NCI-H2171 (cell line): Measurements from ENCODE around the gene PIK3C2G.

ENCODE experiments used
- DNase-seq: peaks from one replicate; lab custom pipeline; 2025; lab: John Stamatoyannopoulos, UW

PIK3C2G gene

DNA sequence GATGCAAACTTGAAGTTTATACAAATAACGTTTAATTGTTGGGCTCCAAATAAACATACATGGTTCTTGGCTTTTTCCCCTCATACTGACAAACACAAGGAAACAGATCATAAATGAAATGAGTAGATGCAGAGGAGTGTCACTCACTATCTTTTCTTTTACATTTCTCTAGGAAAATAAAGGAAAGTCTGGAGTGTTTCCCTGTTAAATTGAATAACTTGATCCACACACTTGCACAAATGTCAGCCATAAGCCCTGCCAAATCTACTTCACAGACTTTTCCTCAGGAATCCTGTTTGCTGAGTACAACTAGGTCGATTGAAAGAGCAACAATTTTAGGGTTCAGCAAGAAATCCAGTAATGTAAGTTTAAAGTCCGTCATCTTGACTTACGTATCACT is 301.2 kb downstream of the PIK3C2G start:
- no peak for DNase-seq

GRCh38 chr12:18564306-18564705 is 303.0 kb downstream of the PIK3C2G start:
- DNase-seq: no peak

DNA sequence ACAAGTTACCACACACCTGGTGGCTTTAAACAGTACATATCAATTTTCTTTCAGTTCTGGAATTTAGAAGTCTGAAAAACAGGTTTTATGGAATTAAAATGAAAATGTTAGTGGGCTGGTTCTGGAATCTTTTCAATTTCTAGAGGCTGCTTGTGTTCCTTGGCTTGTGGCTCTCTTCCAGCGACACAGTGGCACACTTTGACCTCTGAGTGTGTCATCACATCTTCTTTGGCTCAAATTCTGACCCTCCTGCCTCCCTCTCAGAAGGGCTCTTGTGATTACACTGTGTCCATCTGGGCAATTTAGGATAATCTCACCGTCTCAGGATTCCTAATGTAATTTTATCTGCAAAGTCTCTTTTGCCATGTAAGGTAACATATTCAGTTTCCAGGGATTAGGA is 306.5 kb downstream of the PIK3C2G start:
- no peak for DNase-seq

DNA sequence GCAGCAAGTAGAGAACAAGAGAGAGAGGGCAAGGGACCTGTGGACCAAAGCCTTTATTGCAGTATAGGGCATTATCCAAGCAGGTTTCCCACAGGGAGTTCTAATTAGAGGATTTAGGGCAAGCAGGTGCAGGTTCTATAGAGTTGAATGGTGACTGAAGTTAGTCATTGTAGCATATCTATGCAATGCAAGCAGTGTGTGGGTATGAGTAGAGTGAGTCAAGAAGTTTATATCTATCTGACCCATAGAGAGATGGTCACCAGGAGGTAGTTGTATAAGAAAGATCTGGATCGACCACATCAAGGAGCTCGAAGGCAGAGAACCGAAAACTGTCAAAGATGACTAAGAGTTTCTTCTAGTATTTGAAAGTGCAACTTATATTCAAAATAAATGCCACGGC is 309.2 kb downstream of the PIK3C2G start:
- no peak for DNase-seq

DNA sequence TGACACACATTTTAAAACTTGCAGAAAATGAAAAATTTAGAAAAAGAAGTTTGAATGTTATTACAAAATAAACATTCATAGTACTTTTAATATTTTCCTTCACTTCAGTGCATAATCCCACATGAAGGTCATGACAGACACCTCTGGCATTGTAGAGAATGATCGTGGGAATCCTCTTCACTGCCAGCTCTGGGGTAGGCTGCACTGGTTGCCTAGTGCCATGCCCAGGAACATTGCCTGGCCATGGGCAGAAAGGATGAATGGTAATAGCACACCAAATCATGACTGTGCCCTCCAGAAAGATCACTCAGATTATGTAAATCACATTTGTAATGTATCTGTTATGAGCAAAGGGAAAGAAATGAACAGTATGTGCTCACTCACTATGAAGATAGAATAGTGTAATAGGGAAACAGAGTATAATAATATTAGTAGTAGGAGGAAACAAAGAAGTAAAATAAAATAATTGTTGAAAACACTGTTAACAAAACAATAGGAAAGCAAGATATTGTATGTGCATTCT is 314.8 kb downstream of the PIK3C2G start:
- DNase-seq: no peak

DNA sequence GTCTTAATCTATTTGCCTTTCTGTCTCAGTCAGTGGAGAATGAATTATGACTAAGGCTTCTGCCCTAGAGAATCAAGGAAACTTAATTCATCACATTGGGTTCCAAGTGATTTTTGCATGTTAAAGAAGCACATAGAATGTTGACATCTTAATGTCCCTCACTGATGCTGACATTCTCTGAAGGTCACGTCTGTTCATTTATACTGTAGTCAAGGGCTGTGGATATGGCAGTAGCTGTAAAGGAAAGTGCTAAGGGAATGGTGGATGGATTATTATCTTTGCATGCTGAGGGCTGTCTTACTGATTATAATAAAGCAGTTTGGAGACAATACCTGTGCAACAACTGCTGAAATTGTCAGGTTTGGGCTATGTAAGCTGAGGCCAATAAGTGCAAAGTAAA is 315.3 kb downstream of the PIK3C2G start:
- no peak for DNase-seq

DNA sequence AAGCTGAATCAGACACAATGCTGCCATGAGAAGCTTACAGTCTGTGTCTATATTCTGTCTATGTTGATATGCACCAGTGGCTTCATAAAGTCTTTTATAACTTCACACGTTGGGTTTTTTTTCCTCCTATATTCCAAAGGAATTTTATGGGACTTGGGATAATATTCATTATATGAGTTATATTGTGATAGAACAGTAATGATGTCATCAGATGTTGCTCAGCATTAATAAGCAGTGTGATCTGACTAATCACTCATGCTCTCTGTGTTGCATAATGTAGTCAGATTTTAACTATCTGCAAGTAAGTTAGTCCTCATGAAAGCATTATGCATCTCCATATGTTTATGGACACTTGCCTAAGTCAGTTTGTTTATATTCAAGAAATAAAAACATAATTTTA is 316.9 kb downstream of the PIK3C2G start:
- no peak for DNase-seq

- DNase-seq: no peak
Observed at GRCh38 chr12:18580291-18580690, 319.0 kb downstream of the PIK3C2G start.

GRCh38 chr12:18580706-18581105 is 319.4 kb downstream of the PIK3C2G start:
- DNase-seq: no peak

- DNase-seq: no peak
Observed at GRCh38 chr12:18581232-18581962, 320.1 kb downstream of the PIK3C2G start.

- DNase-seq: no peak
Observed at GRCh38 chr12:18583655-18584054, 322.3 kb downstream of the PIK3C2G start.

DNA sequence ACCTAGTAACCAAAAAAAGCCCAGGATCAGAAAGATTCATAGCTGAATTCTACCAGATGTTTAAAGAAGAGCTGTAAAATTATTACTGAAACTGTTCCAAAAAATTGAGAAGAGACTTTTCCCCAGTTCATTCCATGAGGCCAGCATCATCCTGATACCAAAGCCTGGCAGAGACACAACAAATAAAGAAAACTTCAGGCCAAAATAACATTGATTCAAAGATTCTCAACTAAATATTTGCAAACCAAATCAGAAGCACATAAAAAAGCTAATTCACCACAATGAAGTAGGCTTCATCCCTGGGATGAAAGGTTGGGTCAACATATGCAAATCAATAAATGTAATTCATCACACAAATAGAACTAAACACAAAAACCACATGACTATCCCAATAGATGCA is 325.3 kb downstream of the PIK3C2G start:
- no peak for DNase-seq

GRCh38 chr12:18589316-18589715 is 328.0 kb downstream of the PIK3C2G start:
- no peak for DNase-seq

- no peak for DNase-seq
Observed at GRCh38 chr12:18591473-18591872, 330.2 kb downstream of the PIK3C2G start.

- DNase-seq: no peak
Observed at GRCh38 chr12:18595412-18595811, 334.1 kb downstream of the PIK3C2G start.

- no peak for DNase-seq
Observed at GRCh38 chr12:18601962-18602361, 340.6 kb downstream of the PIK3C2G start.

GRCh38 chr12:18612971-18613370 is 351.7 kb downstream of the PIK3C2G start:
- no peak for DNase-seq

GRCh38 chr12:18620986-18621385 is 359.7 kb downstream of the PIK3C2G start:
- no peak for DNase-seq

- no peak for DNase-seq
Observed at GRCh38 chr12:18629445-18629844, 368.1 kb downstream of the PIK3C2G start.

- DNase-seq: no peak
Observed at GRCh38 chr12:18629916-18630315, 368.6 kb downstream of the PIK3C2G start.

DNA sequence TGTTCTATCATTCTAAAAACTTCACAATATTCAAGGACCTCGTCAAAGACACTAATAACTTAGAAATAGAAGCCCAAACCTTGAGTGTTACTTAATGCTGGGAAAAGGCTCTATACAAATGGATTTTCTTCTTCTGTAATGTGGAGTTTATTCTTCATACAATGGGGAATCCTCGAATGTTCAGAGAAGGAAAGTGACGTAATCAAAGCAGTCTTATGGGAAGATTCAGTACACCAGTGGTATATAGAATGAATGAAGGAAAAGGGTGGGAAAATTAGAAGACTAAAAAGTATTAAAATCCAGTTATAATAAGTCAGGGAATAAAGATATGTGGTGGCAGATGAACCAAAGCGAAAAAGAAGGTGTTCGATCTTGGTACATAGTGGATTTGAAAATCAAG is 370.0 kb downstream of the PIK3C2G start:
- DNase-seq: no peak

- no peak for DNase-seq
Observed at GRCh38 chr12:18632848-18633247, 371.5 kb downstream of the PIK3C2G start.

DNA sequence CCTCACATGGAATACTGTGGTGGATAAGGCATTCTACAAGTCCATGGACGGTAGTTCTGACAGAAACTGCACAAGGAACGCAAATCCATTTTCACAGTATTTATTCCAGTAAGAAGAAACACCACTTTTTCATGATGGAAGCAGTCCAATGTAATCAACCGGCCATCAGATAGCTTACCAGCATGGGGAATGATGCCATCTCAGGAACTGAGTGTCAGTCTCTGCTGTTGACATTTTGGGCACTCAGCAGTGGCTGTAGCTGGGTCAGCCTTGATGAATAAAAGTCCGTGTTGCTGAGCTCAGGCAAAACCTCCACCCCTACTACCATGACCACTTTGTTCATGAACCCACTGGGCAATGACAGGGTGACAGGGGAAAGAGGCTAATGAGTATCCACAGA is 373.1 kb downstream of the PIK3C2G start:
- DNase-seq: no peak

DNA sequence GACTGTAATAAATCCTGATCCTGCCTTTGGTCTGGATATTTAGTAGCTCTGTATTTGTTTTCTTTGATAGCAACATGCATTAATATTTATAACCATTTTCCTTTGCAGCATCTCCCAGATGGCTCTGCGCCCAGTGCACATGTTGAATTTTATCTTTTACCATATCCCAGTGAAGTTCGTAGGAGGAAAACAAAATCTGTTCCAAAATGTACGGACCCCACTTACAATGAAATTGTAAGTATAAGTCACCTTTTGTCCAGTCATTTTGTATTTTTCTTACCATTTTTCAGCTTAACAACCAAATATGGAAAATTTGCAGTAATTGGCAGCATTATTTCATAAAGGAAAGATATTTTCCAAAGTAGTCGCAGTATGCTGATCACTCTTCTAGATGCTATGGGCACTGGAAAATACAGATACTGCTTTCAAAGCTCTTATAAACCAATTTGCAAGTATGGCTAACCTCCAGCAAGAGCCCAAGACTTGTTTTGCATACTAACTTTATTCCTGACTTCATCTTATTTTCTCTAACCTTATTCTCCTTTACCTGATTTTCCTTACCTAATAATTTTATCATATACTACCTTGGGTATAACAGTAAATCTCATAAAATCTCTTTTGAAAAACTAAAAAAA is 379.1 kb downstream of the PIK3C2G start:
- no peak for DNase-seq
